CD1c-positive myeloid dendritic cell (primary cell): ENCODE measurements around the gene MED13.
A peak's percentile ranks its signal among the peaks of the same experiment; 100 is the strongest.
"Not testable (repeated sequence)": the region's sequence is repeated elsewhere in the genome, so short reads cannot be mapped to it uniquely, and the experiment has no call there.

ENCODE experiments used
- DNase-seq: peaks from one replicate; pipeline ENCODE4 v3.0.0-alpha.2; 2016; ENCODE audit errors: extremely low spot score

Gene MED13

GRCh38 chr17:61998534-61998933 lies 66.5 kb downstream of the MED13 start:
- not testable (repeated sequence) for DNase-seq

- no peak for DNase-seq
These were observed 67.4 kb downstream of the MED13 start for GRCh38 chr17:61997664-61998063.

- DNase-seq = no peak
These were observed 68.0 kb downstream of the MED13 start for GRCh38 chr17:61996916-61997605.

GRCh38 chr17:61989509-61989908 lies 75.6 kb downstream of the MED13 start:
- no peak for DNase-seq

GRCh38 chr17:61986898-61987297 lies 78.2 kb downstream of the MED13 start:
- DNase-seq = no peak

GRCh38 chr17:61984821-61985220 lies 80.3 kb downstream of the MED13 start:
- no peak for DNase-seq

GRCh38 chr17:61981323-61981722 lies 83.8 kb downstream of the MED13 start:
- no peak for DNase-seq

- no peak for DNase-seq
These were observed 84.5 kb downstream of the MED13 start for GRCh38 chr17:61980535-61980934.

- no peak for DNase-seq
These were observed 91.0 kb downstream of the MED13 start for GRCh38 chr17:61974115-61974514.

- DNase-seq = no peak
These were observed 92.8 kb downstream of the MED13 start for GRCh38 chr17:61972311-61972710.

- DNase-seq = peak; percentile 59
These were observed 95.0 kb downstream of the MED13 start for GRCh38 chr17:61970030-61970429.

GRCh38 chr17:61968757-61969156 lies 96.3 kb downstream of the MED13 start:
- no peak for DNase-seq

- no peak for DNase-seq
These were observed 97.3 kb downstream of the MED13 start for GRCh38 chr17:61967729-61968128.

- DNase-seq = no peak
These were observed 98.9 kb downstream of the MED13 start for GRCh38 chr17:61966191-61966590.

- DNase-seq = no peak
These were observed 109.5 kb downstream of the MED13 start for GRCh38 chr17:61955619-61956018.

- DNase-seq = no peak
These were observed 117.6 kb downstream of the MED13 start for GRCh38 chr17:61947367-61948078.

GRCh38 chr17:61946359-61946758 lies 118.7 kb downstream of the MED13 start:
- no peak for DNase-seq

GRCh38 chr17:61943117-61943516 lies 122.0 kb downstream of the MED13 start:
- no peak for DNase-seq

GRCh38 chr17:61942085-61942484 lies 123.0 kb downstream of the MED13 start:
- DNase-seq = no peak

GRCh38 chr17:61928101-61928436 lies 137.0 kb downstream of the MED13 start:
- DNase-seq = no peak

- DNase-seq = peak; percentile 94
These were observed 137.6 kb downstream of the MED13 start, which contains the start of gene INTS2 for GRCh38 chr17:61927208-61928100. INTS2 (minus strand) TSS chr17:61927982; CDS start chr17:61926644, 1,338 bp downstream.

GRCh38 chr17:61926826-61927207 lies 138.3 kb downstream of the MED13 start:
- DNase-seq = no peak
